IPS-18a (cell line): ENCODE measurements around the gene ITSN1.

Experiments used
- H3K27ac ChIP-seq: one replicate; pipeline ENCODE4 v1.5.1; 2013; ENCODE audit warnings: low read length
- H3K27me3 ChIP-seq: one replicate; pipeline ENCODE4 v1.6.1; 2013; ENCODE audit warnings: mild to moderate bottlenecking, low read length; ENCODE audit not compliant: control insufficient read depth, insufficient read depth
- H3K36me3 ChIP-seq: one replicate; pipeline ENCODE4 v1.6.1; 2013; ENCODE audit warnings: low read depth, low read length; ENCODE audit not compliant: control insufficient read depth
- H3K4me1 ChIP-seq: one replicate; pipeline ENCODE4 v1.6.1; 2013; ENCODE audit warnings: low read depth, low read length; ENCODE audit not compliant: control insufficient read depth
- H3K4me3 ChIP-seq: one replicate; pipeline ENCODE4 v1.5.1; 2013; ENCODE audit warnings: low read length
- H3K9ac ChIP-seq: one replicate; pipeline ENCODE4 v1.6.1; 2013; ENCODE audit warnings: mild to moderate bottlenecking, low read length, moderate library complexity
- H3K9me3 ChIP-seq: one replicate; pipeline ENCODE4 v1.6.1; 2013; ENCODE audit warnings: low read depth, low read length; ENCODE audit not compliant: control insufficient read depth

The ITSN1 gene

DNA sequence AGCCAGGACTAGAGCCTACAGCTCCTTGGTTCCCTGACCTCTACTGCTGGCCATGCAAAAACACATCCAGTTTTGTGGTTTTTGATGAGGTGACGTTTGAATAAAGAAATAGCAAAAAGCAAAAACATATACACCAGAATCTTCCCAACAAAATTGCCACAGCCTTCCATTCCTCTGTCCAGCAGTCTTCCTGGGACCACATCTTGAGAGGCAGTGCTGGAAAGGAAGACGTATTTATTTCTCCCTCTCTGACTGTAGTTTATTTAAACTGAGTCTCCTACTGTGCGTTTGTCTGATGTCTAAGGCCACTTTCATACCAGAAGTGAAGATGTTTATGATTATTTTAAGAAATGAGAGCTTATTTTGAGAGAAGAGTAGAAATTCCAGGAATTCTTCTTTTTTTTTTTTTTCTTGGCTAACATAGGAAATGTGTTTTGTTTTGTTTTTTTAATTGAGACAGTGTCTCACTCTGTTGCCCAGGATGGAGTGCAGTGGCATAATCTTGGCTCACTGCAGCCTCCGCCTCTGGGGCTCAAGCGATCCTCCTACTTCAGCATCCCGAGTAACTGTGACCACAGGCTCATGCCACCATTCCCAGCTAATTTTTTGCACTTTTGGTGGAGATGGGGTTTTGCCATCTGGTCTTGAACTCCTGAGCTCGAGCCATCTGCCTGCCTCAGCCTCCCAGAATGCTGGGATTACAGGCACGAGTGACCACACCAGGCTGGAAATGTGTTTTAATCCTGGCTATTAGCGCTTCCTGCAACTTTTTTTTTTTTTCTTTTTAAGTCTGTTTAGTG is 118.5 kb downstream of the ITSN1 start:
- peaks cover 14% of the 10 kb centered on the region for H3K36me3 ChIP-seq
- H3K4me1 ChIP-seq, result peaks cover 8% of the 10 kb centered on the region
- no peak overlapping the region for H3K9ac ChIP-seq
- H3K27ac ChIP-seq, result no peak overlapping the region
- H3K9me3 ChIP-seq, result no peaks in the 10 kb centered on the region
- H3K4me3 ChIP-seq, result no peak overlapping the region
- no peaks in the 10 kb centered on the region for H3K27me3 ChIP-seq

DNA sequence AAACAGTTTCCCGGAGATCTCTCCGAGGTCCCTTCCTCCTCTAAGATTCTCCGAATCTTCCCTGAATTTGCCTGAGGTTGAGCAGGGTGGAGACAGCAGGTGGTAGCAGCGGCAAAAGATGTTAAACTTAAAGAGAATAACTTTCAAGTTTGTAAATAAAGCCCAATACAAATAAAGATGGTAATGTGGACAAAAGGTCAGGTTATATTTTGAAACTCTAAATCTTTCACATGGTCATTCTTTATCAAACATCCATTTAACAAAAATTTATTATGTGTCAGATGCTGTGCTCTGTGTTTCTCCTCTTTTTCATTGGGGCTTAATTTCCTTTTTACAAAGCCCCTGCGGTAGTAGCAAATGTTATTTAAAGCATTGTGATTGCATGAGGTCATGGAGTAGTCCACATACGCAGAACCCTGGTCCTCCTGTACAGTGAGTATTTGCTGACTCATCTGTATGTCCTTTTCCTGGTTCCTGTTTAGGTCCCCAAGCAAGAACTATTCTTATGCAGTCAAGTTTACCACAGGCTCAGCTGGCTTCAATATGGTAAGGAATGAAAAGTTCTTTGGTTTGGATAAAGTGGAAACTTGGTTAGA is 119.2 kb downstream of the ITSN1 start:
- Histone ChIP-seq H3K9me3 (no peaks in the 10 kb centered on the region), H3K27ac (no peak overlapping the region), H3K4me3 (no peak overlapping the region), H3K27me3 (no peaks in the 10 kb centered on the region), H3K36me3 (peaks cover 18% of the 10 kb centered on the region), H3K9ac (no peak overlapping the region), H3K4me1 (peaks cover 8% of the 10 kb centered on the region)

DNA sequence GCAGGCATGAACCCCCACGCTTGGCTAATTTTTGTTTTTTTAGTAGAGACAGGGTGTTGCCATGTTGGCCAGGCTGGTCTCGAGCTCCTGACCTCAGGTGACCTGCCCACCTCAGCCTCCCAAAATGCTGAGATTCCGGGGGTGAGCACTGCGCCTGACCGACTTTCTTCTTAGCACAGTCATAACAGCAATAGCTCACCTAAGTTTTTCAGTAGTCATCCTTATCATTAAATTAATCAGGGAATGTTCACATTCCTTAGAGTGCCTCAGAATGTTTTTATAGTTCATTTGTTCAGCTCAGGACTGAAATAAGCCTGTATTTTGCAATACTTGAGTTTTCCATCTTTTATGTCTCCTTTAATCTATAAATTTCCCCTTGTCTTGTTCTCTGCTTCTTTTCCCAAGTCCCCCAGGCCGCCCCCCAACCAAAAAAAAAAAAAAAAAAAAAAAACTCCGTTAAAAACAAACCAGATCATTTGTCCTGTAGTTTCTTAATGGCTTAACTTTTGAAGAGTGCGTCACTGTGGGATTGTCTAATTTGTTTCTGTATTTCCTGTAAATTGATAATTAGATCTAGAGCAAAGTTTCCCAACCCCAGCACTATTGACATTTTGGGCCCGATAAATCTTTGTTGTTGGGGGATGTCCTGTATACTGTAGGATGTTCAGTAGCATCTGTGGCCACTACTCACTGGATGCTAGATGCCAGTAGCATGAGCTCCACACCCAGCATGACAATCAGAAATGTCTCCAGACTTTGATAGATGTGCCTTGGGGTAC is 120.7 kb downstream of the ITSN1 start:
- Histone ChIP-seq H3K9me3 (no peaks in the 10 kb centered on the region), H3K4me3 (no peak overlapping the region), H3K27ac (no peak overlapping the region), H3K9ac (no peak overlapping the region), H3K4me1 (peaks cover 8% of the 10 kb centered on the region), H3K36me3 (peaks cover 28% of the 10 kb centered on the region), H3K27me3 (no peaks in the 10 kb centered on the region)

DNA sequence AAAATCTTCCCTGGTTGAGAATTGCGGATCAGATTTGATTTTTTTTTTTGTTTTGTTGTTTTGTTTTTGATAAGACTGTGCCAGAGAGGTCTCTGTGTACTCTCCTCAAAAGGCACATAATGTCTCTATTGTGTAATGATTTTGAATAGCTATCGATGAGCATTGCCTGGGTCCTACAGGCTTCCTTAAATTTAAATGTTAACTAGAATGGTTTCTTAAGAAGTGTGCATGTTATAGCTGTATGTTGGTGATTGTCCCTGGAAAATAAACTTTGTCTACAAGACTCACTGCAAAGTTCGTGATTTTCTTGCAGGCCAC is 121.2 kb downstream of the ITSN1 start:
- Histone ChIP-seq H3K27ac (no peak overlapping the region), H3K36me3 (peaks cover 30% of the 10 kb centered on the region), H3K9me3 (no peaks in the 10 kb centered on the region), H3K27me3 (no peaks in the 10 kb centered on the region), H3K9ac (no peak overlapping the region), H3K4me3 (no peak overlapping the region), H3K4me1 (peaks cover 8% of the 10 kb centered on the region)

DNA sequence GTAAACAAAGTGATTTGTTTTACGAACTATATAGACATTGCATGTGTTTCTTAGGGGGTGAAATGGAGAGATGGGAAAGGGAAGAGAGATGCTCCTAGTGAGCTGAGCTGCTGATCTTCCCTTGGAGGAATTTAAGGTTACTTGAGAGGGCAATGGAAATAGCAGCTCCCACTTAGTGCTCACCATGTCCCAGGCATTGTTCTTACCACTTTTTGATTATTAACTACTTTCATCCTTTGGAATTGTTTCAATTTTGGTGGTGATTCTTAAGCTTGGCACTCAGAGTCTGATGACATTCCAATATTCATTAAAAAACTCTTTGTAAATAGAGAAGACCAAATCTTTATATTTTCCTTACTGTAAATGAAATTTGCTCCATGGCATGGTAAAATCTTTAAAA is 124.9 kb downstream of the ITSN1 start:
- Histone ChIP-seq H3K36me3 (peaks cover 52% of the 10 kb centered on the region), H3K9ac (no peak overlapping the region), H3K4me1 (no peaks in the 10 kb centered on the region), H3K27me3 (no peaks in the 10 kb centered on the region), H3K4me3 (no peak overlapping the region), H3K9me3 (no peaks in the 10 kb centered on the region), H3K27ac (no peak overlapping the region)

DNA sequence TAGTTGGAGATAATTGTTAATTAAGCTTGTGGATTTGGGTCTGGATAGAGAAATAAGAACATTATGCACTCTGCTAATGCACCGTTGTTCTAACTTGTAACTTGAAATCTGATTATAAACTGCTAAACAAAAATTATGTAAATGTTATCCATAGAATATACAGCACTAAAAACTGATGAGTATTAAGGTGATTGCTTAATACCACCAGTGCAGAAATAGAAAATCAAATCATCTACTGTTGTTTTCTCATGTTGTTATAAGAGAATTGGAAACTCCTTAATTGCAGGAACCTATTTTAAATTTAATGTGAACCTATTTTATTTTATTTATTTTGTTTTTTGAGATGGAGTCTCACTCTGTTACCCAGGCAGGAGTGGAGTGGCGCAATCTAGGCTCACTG is 125.7 kb downstream of the ITSN1 start:
- Histone ChIP-seq H3K27ac (no peak overlapping the region), H3K36me3 (peaks cover 56% of the 10 kb centered on the region)

DNA sequence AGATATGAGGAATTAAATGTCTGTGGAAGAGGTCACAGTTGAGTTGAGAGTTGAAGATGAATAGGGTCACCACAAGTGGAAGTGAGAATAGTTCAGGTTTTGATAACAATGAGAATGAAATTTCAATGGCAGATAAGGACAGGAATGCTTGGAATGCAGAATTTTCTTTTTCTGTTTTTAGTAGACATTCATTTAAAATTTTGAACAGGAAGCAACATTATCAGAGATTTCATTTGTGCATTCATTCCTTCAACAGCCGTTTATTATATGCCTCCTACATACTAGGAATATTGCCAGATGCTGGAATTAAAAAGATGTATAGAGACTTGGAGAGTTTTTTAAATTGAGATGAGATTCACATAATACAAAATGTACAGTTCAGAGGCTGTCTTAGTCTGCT is 126.8 kb downstream of the ITSN1 start:
- Histone ChIP-seq H3K9ac (no peak overlapping the region), H3K36me3 (peaks cover 53% of the 10 kb centered on the region), H3K27me3 (no peaks in the 10 kb centered on the region), H3K4me3 (no peak overlapping the region), H3K4me1 (no peaks in the 10 kb centered on the region), H3K27ac (no peak overlapping the region), H3K9me3 (no peaks in the 10 kb centered on the region)

More for the DNA sequence above, 125.7 kb downstream of the ITSN1 start:
- no peak overlapping the region for H3K9ac ChIP-seq
- H3K4me1 ChIP-seq, result no peaks in the 10 kb centered on the region
- H3K9me3 ChIP-seq, result no peaks in the 10 kb centered on the region
- H3K4me3 ChIP-seq, result no peak overlapping the region
- H3K27me3 ChIP-seq, result no peaks in the 10 kb centered on the region

DNA sequence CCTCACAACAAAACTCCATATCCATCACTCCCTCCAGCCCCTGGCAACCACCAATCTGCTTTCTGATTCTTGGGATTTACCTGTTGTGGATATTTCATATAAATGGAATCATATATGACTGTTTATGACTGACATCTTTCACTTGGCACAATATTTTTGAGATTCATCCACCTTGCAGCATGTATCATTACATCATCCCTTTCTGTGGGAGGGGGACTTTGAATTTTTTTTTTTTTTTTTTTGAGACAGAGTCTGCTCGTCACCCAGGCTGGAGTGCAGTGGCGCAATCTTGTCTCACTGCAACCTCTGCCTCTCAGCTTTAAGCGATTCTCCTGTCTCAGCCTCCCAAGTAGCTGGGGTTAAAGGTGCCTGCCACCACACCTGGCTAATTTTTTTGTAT is 128.2 kb downstream of the ITSN1 start:
- H3K27me3 ChIP-seq, result no peaks in the 10 kb centered on the region
- H3K27ac ChIP-seq, result no peak overlapping the region
- H3K9me3 ChIP-seq, result no peaks in the 10 kb centered on the region
- H3K36me3 ChIP-seq, result peaks cover 66% of the 10 kb centered on the region
- no peak overlapping the region for H3K4me3 ChIP-seq
- H3K9ac ChIP-seq, result no peak overlapping the region
- H3K4me1 ChIP-seq, result no peaks in the 10 kb centered on the region

DNA sequence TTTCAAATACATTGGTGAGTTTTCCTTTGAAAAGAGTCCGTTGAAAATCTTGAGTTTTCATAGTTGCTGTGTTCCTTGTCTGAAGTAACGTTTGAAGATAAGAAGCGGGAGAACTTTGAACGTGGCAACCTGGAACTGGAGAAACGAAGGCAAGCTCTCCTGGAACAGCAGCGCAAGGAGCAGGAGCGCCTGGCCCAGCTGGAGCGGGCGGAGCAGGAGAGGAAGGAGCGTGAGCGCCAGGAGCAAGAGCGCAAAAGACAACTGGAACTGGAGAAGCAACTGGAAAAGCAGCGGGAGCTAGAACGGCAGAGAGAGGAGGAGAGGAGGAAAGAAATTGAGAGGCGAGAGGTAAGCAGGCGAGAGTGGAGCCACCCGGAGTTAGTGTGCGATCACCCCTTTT is 129.7 kb downstream of the ITSN1 start:
- Histone ChIP-seq H3K4me1 (no peaks in the 10 kb centered on the region), H3K27ac (no peak overlapping the region), H3K9me3 (no peaks in the 10 kb centered on the region), H3K27me3 (no peaks in the 10 kb centered on the region), H3K9ac (no peak overlapping the region), H3K36me3 (peaks cover 60% of the 10 kb centered on the region), H3K4me3 (no peak overlapping the region)

DNA sequence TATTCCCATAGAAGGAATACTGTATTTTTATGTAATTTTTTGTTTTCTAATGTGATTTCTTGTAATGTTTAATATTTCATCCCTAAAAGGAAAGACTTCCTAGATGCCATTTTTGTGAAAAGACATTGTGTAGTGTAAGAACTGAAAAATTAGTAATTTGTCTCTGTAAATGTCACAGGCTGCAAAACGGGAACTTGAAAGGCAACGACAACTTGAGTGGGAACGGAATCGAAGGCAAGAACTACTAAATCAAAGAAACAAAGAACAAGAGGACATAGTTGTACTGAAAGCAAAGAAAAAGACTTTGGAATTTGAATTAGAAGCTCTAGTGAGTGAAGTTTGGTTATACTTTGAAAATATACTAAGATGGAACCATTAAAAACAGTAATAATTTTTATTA is 132.2 kb downstream of the ITSN1 start:
- Histone ChIP-seq H3K4me3 (no peak overlapping the region), H3K36me3 (peaks cover 50% of the 10 kb centered on the region), H3K9me3 (no peaks in the 10 kb centered on the region), H3K9ac (no peak overlapping the region), H3K4me1 (no peaks in the 10 kb centered on the region), H3K27ac (no peak overlapping the region), H3K27me3 (no peaks in the 10 kb centered on the region)

DNA sequence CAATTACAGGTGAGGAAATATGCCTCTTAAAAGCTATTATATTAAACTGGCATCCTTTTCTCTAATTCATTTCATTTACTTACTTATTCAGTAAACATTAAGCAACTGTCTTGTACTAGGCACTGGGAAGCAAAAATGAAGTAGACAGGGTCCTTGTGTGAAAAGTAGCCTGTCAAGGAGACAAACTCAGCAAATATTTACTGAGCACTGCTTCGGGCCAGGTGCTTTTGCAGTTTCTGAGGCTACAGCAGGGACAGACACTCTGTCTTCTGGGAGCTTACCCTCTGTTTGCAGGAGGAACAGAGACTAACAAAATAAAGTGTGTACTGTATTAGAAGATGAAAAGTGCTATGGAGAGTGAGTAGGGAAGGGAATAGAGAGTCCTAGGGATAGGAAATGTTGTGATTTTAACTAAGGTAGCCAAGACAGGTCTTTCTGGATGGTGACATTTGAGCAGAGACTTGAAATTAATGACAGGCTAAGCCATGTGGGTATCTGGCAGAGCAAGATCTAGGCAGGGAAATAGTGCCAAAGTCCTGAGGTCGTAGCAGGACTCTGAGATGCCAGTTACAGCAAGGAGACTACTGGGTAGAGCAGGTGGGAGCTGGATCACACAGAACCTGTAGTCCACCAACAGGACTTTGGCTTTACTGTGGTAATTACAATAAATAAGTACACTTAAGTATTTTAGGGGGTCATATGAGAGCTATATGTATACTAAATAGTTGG is 133.0 kb downstream of the ITSN1 start:
- Histone ChIP-seq H3K4me3 (no peak overlapping the region), H3K36me3 (peaks cover 53% of the 10 kb centered on the region), H3K4me1 (no peaks in the 10 kb centered on the region), H3K9ac (no peak overlapping the region), H3K9me3 (no peaks in the 10 kb centered on the region), H3K27me3 (no peaks in the 10 kb centered on the region), H3K27ac (no peak overlapping the region)
